ENCODE measurements around the gene LIN9.

DNA sequence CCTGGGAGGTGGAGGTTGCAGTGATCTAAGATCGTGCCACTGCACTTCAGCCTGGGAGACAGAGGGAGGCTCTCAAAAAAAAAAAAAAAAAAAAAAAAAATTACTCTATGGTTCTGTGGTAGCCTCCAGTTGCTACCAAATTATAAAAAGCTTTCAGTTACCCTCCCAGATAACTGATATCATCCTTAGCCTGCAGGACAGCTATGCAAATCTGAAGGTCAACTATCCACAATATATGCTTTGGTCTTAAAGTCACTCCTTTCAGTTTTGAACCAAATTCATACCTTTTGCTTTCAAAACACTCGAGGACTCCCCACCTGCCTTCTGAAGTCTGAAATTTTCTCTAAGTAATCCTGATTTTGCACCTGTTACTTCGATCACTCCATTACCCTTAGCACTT is 82.4 kb downstream of the LIN9 start:
- no peak for TF ChIP-seq CTCF (conservative IDR thresholded peaks at IDR 0.05)
- TF ChIP-seq ZFX (IDR thresholded peaks at IDR 0.05): no peak
